GM10266 (cell line): ENCODE measurements around the gene GSC2.
A peak's percentile ranks its signal among the peaks of the same experiment; 100 is the strongest.

Experiments used
- DNase-seq: peaks from one replicate; pipeline ENCODE4 v3.0.0; 2012; ENCODE audit errors: extremely low spot score
- CTCF ChIP-seq: IDR thresholded peaks from 2 replicates; pipeline ENCODE4 v1.5.1; 2012; ENCODE audit warnings: mild to moderate bottlenecking, low read depth; ENCODE audit not compliant: control insufficient read depth, insufficient read depth; ENCODE audit errors: missing control alignments

The GSC2 gene

GRCh38 chr22:19117111-19117512 lies 33.0 kb downstream of the GSC2 start:
- TF ChIP-seq CTCF: no peak
- DNase-seq: no peak

- no peak for DNase-seq
- no peak for TF ChIP-seq CTCF
Observed at GRCh38 chr22:19115628-19116027, 34.5 kb downstream of the GSC2 start.

DNA sequence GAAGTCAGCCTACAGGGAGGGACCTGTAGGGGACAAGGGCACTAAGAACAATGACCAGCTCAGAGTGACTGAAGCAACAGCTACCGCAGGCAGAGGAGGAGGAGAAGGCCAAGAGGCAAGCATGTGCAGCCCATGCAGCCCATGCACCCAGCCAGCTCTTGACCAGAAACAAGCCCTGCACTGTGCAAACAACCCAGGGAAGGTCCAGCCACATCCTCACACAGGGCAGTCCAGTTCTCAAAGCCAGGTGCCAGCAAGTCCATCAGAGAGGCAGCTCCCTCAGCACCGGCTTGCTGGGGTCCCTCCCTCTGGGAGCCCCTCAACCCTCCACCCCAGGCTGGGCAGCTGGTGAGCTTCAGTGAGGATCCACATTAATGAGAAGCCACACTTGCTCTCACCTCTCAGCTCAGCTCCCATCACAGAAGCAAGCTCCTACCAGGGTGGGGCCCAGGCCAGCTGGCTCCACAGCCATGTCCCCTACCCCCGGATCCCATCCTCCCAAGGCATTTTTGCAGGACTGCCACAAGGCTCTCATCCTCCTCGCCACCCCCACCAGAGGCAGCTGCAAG lies 35.0 kb downstream of the GSC2 start:
- DNase-seq: no peak
- no peak for TF ChIP-seq CTCF

DNA sequence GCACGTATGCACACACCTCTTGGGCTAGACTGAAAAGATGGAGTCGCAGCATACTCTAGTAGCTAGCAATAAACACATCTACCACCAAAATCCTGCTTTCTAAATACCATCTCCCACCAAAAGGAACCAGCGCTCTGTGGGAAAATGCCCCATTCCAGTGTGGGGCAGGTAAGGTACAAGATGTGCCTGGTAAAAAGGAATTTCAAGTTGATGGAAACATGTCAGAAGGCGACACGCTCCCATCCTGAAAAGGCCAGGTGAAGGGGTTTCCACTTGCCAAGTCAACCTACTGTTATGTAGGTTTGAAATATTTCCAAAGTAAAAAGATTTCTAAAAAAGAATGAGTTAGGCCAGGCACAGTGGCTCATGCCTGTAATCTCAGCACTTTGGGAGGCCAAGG lies 36.7 kb downstream of the GSC2 start:
- no peak for DNase-seq
- TF ChIP-seq CTCF: no peak

GRCh38 chr22:19111584-19111983 lies 38.5 kb downstream of the GSC2 start:
- TF ChIP-seq CTCF: no peak
- DNase-seq: no peak

DNA sequence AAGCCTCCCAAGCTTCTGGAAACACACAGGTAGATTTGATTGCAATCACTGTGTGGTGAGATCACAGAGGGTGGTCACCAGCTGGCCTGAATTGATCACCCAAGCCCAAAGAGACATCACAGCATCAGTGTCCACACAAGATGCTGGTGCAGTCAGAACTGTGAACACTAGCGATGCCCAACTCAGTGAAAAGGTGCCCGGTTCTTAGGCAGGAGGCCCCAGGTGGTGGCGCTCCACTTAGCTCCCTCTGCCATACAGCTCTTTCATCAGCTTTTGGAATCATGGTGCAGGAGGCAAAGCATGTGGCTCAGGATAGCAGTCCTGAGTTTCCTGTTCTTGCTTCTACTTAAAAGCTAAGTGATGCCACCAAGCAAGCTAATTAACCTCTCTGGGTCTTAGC lies 39.0 kb downstream of the GSC2 start:
- peak; percentile 2 for TF ChIP-seq CTCF
- no peak for DNase-seq

- no peak for TF ChIP-seq CTCF
- no peak for DNase-seq
Observed at GRCh38 chr22:19110646-19111045, 39.4 kb downstream of the GSC2 start.
